Measurements from ENCODE around the gene RNF157. TPM values are rescaled to one million over a fixed set of nuclear protein-coding genes. Genes with fewer than 3 reads are reported as not detected.

RNF157 gene
- total and polyA plus RNA-seq, 9 of the 15 experiments (the other 6 are each of a cell fraction or from before 2014, with no cell fraction given): 8.1 to 31.7 (median 20.8) TPM

- TF ChIP-seq CEBPZ (IDR thresholded peaks at IDR 0.05; ENCODE audit: borderline replicate concordance, low read depth, low read length): no peak
- no peak for TF ChIP-seq HDGF (IDR thresholded peaks at IDR 0.05)
- TF ChIP-seq ZBTB34 (CRISPR knock-in tag; IDR thresholded peaks at IDR 0.05): no peak
- no peak for TF ChIP-seq ZNF124 (CRISPR knock-in tag; IDR thresholded peaks at IDR 0.05)
- TF ChIP-seq CBX1 (IDR thresholded peaks at IDR 0.05; ENCODE audit: low read depth): no peak
Measured at GRCh38 chr17:76094046-76094445, 146.2 kb downstream of the RNF157 start (continued).
